Parathyroid adenoma (tissue), 2 donors: ENCODE data around the gene ADIRF.
"Not testable (repeated sequence)": the region's sequence is repeated elsewhere in the genome, so short reads cannot be mapped to it uniquely, and the experiment has no call there.

Experiments
- H2AFZ ChIP-seq: fragments of 300-600 bp; sonication (generic); one replicate; pipeline ENCODE4 v1.7.0; 2017; ENCODE audit warnings: antibody characterized with exemption, mild to moderate bottlenecking
- H3K27ac ChIP-seq: fragments of 300-600 bp; sonication (generic); one replicate; pipeline ENCODE4 v1.7.0; 2017
- H3K27me3 ChIP-seq: fragments of 300-600 bp; sonication (generic); one replicate; pipeline ENCODE4 v1.7.0; 2017; ENCODE audit warnings: low read length; ENCODE audit not compliant: control insufficient read depth, insufficient read depth
- H3K36me3 ChIP-seq: fragments of 300-600 bp; sonication (generic); one replicate; pipeline ENCODE4 v1.7.0; 2017; ENCODE audit warnings: low read length; ENCODE audit not compliant: control insufficient read depth, insufficient read depth
- H3K4me1 ChIP-seq: fragments of 300-600 bp; sonication (generic); one replicate; pipeline ENCODE4 v1.7.0; 2017; ENCODE audit warnings: control low read depth
- H3K4me2 ChIP-seq: fragments of 300-600 bp; sonication (generic); one replicate; pipeline ENCODE4 v1.7.0; 2017; ENCODE audit warnings: low read length
- H3K4me3 ChIP-seq: fragments of 300-600 bp; sonication (generic); one replicate; pipeline ENCODE4 v1.7.0; 2017; ENCODE audit warnings: low read depth, low read length
- H3K79me2 ChIP-seq: fragments of 300-600 bp; sonication (generic); one replicate; pipeline ENCODE4 v1.7.0; 2017; ENCODE audit warnings: control low read depth
- H3K9ac ChIP-seq: fragments of 300-600 bp; sonication (generic); one replicate; pipeline ENCODE4 v1.7.0; 2017; ENCODE audit warnings: mild to moderate bottlenecking
- H3K9me3 ChIP-seq: fragments of 300-600 bp; sonication (generic); one replicate; pipeline ENCODE4 v1.7.0; 2017; ENCODE audit warnings: low read length; ENCODE audit not compliant: control insufficient read depth
- TF ChIP-seq, protein P1 (sequence below): fragments of 300-600 bp; sonication (generic); IDR thresholded peaks from one replicate; pipeline ENCODE4 v1.7.0; 2017; ENCODE audit warnings: antibody characterized with exemption, mild to moderate bottlenecking
- donor health status: primary hyperparathyroidism.

The ADIRF gene

DNA sequence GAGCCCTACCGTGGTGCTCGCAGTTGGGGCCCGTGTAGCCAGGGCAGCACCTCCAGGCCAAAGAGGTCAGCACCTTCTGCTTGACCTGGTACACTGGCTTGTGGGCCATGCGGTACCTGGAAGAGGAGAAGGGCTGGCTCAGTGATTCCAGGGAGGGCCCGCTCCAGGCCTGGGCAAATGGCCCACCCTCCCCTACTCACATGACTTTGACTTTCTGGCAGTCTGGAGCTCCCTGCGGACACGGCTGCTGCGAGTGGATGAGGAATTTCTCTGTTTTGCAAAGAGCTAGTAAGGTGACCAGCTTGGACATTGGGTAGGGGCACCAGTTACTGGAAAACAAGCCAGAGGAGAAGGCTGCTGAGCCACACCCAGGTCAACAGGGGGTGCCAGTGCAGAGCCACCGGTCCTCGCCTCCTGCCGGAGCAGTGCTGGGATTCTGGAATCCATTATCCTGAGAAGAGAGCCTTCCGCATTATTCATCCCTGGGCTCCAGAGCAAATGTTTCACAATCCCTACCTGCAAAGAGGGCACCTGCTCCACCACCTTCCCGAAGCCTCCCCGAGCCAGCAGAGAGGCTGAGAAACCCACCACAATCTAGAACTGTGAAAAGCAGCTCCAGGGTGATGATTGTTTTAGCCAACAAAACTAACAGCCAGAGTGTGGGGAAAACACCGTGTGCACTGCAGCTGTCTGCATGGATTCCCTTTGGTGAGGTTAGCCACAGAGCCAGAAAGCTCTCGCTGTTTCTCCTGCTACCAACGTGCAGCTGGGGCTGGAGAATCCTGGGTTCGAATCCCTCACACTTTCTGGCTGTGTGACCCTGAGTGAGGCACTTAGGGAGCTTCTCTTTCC lies 22.7 kb upstream of the ADIRF start:
- H3K4me2 ChIP-seq: no peak overlapping the region
- no peaks in the 10 kb centered on the region for H3K27me3 ChIP-seq
- no peaks in the 10 kb centered on the region for H3K9me3 ChIP-seq
- H3K79me2 ChIP-seq: no peaks in the 10 kb centered on the region
- H3K36me3 ChIP-seq: no peaks in the 10 kb centered on the region
- no peak overlapping the region for H3K4me3 ChIP-seq
- TF ChIP-seq, protein P1, sequence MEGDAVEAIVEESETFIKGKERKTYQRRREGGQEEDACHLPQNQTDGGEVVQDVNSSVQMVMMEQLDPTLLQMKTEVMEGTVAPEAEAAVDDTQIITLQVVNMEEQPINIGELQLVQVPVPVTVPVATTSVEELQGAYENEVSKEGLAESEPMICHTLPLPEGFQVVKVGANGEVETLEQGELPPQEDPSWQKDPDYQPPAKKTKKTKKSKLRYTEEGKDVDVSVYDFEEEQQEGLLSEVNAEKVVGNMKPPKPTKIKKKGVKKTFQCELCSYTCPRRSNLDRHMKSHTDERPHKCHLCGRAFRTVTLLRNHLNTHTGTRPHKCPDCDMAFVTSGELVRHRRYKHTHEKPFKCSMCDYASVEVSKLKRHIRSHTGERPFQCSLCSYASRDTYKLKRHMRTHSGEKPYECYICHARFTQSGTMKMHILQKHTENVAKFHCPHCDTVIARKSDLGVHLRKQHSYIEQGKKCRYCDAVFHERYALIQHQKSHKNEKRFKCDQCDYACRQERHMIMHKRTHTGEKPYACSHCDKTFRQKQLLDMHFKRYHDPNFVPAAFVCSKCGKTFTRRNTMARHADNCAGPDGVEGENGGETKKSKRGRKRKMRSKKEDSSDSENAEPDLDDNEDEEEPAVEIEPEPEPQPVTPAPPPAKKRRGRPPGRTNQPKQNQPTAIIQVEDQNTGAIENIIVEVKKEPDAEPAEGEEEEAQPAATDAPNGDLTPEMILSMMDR: no peak
- H3K9ac ChIP-seq: no peak overlapping the region
- H3K27ac ChIP-seq: no peak overlapping the region
- no peaks in the 10 kb centered on the region for H3K4me1 ChIP-seq
- no peak overlapping the region for H2AFZ ChIP-seq

DNA sequence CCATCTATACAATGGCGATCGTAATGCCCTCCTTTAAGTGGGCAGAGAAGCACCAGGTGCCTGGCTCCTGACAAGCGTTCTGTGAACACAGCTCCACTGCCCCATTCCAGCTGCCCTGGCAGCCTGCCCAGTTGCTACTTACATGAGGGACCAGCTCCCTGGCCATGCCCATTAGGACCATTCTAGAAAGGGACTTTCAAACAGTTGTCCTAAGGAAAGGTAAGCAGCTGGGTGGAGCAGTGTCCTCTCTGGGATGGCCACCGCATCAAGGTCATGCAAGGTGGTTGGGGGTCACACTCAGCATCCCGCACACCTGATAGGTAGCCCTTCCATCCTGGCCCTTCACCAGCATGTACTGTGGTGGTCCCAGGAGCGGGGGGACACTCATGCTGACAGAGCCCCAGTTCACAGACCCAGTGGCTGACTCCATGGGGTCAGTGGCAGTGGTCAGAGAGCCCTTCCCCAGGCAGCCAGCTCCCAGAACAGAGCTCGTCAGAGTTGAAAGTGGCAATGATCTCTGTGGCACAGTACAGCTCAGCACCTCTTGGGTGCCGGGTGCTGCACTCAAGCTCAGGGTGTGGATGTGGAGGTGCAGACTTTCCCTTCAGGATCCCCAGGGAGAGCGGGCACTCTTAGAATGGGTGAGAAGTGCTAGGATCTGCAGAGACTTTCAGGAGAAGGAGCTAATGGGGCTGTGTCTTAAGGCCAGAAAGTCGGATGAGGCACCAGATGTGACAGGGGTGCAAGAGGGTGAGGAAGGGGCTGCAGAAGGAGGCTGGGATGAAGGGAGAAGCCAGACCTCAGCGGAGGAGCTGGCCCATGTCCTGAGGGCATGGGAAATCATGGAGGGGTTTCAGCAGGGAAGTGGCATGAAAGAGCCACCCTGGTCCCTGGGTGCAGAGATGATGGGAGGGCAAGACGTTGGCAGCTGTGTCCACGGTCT lies 21.8 kb upstream of the ADIRF start:
- H3K9ac ChIP-seq: no peak overlapping the region
- no peak overlapping the region for H3K4me3 ChIP-seq
- no peak overlapping the region for H3K27ac ChIP-seq
- no peaks in the 10 kb centered on the region for H3K27me3 ChIP-seq
- no peaks in the 10 kb centered on the region for H3K4me1 ChIP-seq
- no peak overlapping the region for H2AFZ ChIP-seq
- TF ChIP-seq, protein P1: no peak
- H3K4me2 ChIP-seq: no peak overlapping the region
- no peaks in the 10 kb centered on the region for H3K9me3 ChIP-seq
- no peaks in the 10 kb centered on the region for H3K36me3 ChIP-seq
- H3K79me2 ChIP-seq: no peaks in the 10 kb centered on the region

DNA sequence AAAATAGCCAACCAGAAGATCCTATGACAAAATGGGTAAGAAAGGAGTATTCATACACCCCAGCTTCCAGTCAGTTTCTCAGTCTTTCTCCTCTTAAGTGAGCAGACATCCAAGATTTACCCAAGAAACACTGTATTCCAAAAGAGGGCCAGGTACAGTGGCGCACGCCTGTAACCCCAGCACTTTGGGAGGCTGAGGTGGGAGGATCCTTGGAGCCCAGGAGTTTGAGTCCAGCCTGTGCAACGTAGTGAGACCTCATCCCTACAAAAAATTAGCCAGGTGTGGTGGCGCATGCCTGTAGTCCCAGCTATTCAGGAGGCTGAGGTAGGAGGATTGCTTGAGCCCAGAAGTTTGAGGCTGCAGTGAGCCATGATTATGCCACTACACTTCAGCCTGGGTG lies 20.5 kb upstream of the ADIRF start:
- H3K4me2 ChIP-seq, H3K36me3 ChIP-seq, H3K27ac ChIP-seq, H3K79me2 ChIP-seq, H3K4me3 ChIP-seq, H3K4me1 ChIP-seq, H3K27me3 ChIP-seq, H3K9ac ChIP-seq, H3K9me3 ChIP-seq, H2AFZ ChIP-seq: not testable (repeated sequence)

DNA sequence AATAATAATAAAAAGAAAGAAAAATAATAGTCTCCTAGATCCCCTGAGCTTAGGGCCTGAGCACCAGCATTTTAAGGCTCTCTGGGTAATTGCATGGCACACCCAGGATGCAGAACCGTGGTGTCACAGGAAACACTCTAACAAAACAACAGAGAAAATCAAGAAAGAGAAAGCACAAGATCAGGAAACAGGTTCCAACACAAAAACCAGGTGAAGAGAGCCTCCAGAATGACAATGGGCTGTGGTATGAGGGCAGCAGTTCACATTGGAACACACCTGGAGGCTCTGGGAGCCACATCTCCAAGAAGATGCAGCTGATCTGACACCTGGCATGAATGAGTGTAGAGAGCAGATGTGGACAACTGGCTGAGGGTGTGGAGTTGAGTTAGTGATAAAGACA lies 17.9 kb upstream of the ADIRF start:
- H3K79me2 ChIP-seq: no peaks in the 10 kb centered on the region
- no peaks in the 10 kb centered on the region for H3K27me3 ChIP-seq
- TF ChIP-seq, protein P1: no peak
- no peaks in the 10 kb centered on the region for H3K9me3 ChIP-seq
- no peak overlapping the region for H2AFZ ChIP-seq
- no peak overlapping the region for H3K4me2 ChIP-seq
- no peak overlapping the region for H3K4me3 ChIP-seq
- no peak overlapping the region for H3K9ac ChIP-seq
- no peaks in the 10 kb centered on the region for H3K36me3 ChIP-seq
- no peak overlapping the region for H3K27ac ChIP-seq
- H3K4me1 ChIP-seq: no peaks in the 10 kb centered on the region

DNA sequence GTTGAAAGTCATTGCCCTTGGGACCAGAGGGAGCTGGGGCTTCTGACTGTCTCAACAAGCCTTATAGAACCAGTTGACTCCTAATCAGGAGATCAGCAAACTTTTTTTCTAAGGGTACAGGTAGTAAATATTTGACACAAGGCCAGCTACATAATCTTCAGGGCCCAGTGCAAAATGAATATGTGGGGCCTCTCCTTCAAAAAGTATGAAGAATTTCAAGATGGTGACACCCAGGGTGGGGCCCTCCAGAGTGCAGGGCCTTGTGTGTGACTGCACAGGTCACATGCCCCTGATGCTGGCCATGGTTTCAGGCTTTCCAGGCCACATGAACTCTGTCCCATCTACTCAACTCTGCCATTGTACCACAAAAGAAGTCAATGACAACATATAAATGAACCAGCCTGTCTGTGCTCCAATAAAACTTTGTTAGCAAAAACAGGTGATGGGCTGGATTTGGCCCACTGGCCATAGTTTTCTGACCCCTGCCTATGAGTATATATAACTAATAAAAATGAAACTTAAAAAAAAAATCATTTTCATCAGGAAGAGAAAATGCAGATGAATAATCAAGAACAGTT lies 17.0 kb upstream of the ADIRF start:
- no peak overlapping the region for H2AFZ ChIP-seq
- H3K79me2 ChIP-seq: no peaks in the 10 kb centered on the region
- no peak overlapping the region for H3K4me2 ChIP-seq
- H3K4me3 ChIP-seq: no peak overlapping the region
- H3K36me3 ChIP-seq: no peaks in the 10 kb centered on the region
- no peaks in the 10 kb centered on the region for H3K9me3 ChIP-seq
- no peak overlapping the region for H3K9ac ChIP-seq
- no peak overlapping the region for H3K27ac ChIP-seq
- H3K4me1 ChIP-seq: no peaks in the 10 kb centered on the region
- H3K27me3 ChIP-seq: no peaks in the 10 kb centered on the region
- TF ChIP-seq, protein P1: no peak
